Ecto neural progenitor cell (in vitro differentiated cells): ENCODE results near the gene KANSL1L.

Experiments
- DNase-seq: peaks from one replicate; pipeline ENCODE4 v3.0.0-alpha.2; 2018; ENCODE audit warnings: low spot score

Gene KANSL1L

GRCh38 chr2:209990838-209991237 lies 180.4 kb downstream of the KANSL1L start:
- no peak for DNase-seq

GRCh38 chr2:209988010-209988409 lies 183.2 kb downstream of the KANSL1L start:
- no peak for DNase-seq

GRCh38 chr2:209986415-209986814 lies 184.8 kb downstream of the KANSL1L start:
- no peak for DNase-seq

GRCh38 chr2:209985874-209986273 lies 185.3 kb downstream of the KANSL1L start:
- DNase-seq: no peak

GRCh38 chr2:209984291-209984690 lies 186.9 kb downstream of the KANSL1L start:
- DNase-seq: no peak

- DNase-seq: no peak
Measured at GRCh38 chr2:209977386-209978239, 193.6 kb downstream of the KANSL1L start.

- DNase-seq: no peak
Measured at GRCh38 chr2:209976698-209977385, 194.4 kb downstream of the KANSL1L start.

- no peak for DNase-seq
Measured at GRCh38 chr2:209974576-209974975, 196.6 kb downstream of the KANSL1L start.

- no peak for DNase-seq
Measured at GRCh38 chr2:209973328-209973727, 197.9 kb downstream of the KANSL1L start.
